GM03348 (cell line): Measurements from ENCODE around the gene PRKAG2.

ENCODE experiments used
- DNase-seq: peaks from one replicate; pipeline ENCODE4 v3.0.0; 2012; ENCODE audit warnings: low spot score

The PRKAG2 gene

GRCh38 chr7:151816562-151817314 lies 60.2 kb downstream of the PRKAG2 start:
- DNase-seq, result no peak

DNA sequence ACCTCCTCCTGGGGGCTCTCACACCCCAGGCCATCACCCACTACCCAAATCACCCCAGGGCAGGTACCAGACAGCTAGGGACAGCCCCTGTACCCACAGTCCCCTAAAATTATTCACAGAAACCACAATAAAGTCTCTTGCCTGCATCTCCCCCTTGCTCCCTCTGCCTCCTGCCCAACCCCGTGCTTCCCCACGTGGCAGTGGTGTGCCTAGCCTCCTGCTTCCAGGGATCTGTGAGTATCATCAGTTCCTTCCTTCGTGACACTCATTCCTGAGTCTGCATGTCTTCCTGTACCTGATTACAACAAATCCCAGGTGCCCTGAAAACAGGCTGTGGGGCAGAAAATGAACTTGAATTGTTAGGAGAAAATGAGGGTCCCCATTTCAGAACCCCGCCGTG lies 61.5 kb downstream of the PRKAG2 start:
- no peak for DNase-seq

DNA sequence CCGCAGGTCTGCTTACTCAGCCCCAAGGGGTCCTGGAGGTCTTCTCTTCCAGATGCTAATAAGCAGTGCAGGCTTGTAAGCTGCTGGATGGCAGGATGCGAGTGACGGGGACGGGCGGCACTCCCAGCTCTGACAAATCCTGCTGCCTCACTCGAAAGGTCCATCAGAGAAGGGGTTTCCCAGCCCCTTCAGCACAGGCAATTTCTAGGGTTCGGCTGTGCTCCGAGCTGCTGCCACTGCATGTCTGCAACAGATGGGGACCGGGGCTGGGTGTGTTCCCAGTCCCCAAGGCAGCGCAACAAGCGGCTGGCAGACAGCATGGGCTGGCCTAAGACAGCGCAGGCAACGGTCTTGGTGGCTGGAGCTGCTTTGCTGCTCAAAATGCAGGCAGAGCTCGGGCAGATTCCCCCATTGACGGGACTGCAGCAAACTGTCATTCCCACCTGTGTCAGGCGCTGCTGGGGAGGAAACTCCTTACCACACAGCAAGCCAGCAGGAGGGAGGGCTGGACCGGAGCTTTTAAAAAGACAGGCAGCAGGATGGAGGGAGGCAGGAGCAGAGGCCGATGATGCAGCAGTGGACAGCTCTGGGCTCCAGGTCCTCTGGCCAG lies 62.4 kb downstream of the PRKAG2 start:
- peak; percentile 23 for DNase-seq

GRCh38 chr7:151813997-151814396 lies 62.9 kb downstream of the PRKAG2 start:
- no peak for DNase-seq

- DNase-seq, result no peak
Measured at GRCh38 chr7:151813445-151813844, 63.5 kb downstream of the PRKAG2 start.

DNA sequence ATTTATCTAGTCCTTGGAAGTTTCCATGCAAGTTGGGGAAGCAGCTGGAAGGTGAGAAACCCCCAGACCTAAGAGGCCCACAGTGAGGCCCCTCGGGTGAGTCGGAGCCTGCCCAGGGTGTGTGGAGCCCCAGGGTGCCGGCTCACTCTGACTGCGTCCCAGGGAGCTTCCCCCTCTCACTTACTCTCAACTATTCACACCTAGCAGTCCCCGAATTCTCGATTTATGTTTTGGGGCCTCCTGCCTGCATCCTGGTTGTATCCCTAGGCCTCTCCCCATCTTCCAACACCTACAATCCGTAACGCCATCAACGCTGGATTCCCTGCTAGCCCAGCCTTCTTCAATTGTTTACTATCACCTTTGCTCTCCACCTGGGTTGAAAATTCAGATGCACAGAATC lies 63.9 kb downstream of the PRKAG2 start:
- no peak for DNase-seq

- DNase-seq, result no peak
Measured at GRCh38 chr7:151810441-151811232, 66.3 kb downstream of the PRKAG2 start.

DNA sequence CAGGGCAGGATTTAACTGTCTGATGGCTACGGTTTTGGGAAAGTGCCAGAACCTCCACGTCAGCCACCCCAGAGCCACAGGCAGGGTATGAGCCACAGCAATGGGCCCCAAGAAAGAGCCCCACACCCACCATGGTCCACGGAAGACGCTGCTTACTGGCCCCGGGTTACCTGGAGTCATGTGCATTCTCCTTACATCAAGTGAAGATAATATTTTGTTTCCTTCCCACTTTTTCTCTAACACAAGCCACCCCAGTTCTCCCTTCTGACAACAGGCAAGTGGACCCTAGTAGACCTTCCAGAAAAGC lies 67.1 kb downstream of the PRKAG2 start:
- no peak for DNase-seq

DNA sequence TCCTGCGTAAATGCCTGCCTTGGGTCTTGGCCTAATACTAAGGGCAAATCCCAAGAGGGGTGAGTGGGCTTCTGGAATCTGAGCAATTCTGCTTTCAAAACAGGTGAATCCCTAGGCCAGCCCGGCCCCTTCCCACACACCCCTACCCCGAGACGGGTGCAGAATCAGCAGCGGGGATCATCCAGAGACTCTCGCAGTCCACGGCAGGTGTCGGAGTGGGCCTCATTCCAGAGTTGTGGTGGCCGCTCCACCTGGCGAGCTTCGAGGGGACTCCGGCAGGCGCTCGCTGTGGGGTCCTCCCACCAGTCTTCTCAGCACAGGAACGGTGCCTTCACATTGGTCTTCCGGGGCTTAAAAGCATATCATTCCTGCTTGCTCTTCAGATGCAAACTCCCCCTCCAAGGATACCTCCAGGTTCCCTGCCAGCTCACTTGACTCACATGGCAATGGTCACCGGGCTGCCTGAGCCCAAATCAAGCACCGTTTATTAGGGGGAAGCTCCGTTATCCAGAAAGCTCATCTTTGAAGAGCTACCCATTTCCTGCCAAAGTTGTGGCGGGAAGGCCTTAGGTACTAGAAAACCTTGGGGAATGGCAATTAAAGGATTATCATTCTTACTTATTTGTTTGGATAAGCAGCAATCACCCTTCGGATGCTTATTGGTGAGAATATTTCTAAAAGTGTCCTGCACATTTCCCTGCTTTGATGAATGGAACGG lies 67.6 kb downstream of the PRKAG2 start:
- DNase-seq, result no peak

GRCh38 chr7:151808400-151809145 lies 68.3 kb downstream of the PRKAG2 start:
- no peak for DNase-seq

DNA sequence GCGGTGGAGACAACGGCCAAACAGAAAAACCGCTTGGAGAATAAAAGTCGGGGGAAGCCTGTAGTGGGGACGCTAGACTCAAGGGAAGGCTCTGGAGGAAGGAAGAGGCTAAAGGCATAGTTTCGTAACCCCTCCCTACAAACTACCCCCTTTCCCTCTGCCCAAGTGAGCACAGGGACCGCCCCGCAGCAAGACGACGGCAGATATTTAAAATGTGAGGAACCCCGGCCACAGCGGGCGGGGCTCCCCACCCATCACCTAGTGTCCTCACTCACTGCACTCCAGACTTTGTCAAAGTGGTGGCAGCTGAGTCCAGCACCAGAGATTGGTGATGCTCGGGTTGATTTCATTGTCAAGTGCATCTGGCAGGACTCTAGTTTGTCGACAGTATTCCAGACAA lies 69.1 kb downstream of the PRKAG2 start:
- DNase-seq, result no peak

GRCh38 chr7:151806952-151807775 lies 69.8 kb downstream of the PRKAG2 start:
- DNase-seq, result no peak

- no peak for DNase-seq
Measured at GRCh38 chr7:151806204-151806603, 70.7 kb downstream of the PRKAG2 start.

GRCh38 chr7:151805191-151805590 lies 71.7 kb downstream of the PRKAG2 start:
- no peak for DNase-seq

GRCh38 chr7:151804756-151805155 lies 72.2 kb downstream of the PRKAG2 start:
- DNase-seq, result no peak

DNA sequence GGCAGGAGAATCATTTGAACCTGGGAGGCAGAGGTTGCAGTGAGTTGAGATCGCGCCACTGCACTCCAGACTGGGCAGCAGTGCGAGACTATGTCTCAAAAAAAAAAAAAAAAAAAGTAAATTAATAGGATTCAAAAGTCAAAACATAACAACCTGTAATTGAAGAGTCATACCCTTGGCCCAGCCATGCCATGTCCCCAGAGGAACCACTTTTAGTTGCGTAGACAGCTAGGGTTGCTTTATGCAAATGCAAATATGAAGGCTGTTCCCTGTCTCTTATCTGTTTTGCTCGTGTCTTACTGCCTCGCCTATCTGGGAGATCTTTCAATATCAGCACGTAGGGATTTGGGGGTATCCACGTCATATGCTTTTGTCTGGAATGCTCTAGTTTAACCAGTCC lies 73.1 kb downstream of the PRKAG2 start:
- no peak for DNase-seq

- DNase-seq, result no peak
Measured at GRCh38 chr7:151802469-151802846, 74.5 kb downstream of the PRKAG2 start.

DNA sequence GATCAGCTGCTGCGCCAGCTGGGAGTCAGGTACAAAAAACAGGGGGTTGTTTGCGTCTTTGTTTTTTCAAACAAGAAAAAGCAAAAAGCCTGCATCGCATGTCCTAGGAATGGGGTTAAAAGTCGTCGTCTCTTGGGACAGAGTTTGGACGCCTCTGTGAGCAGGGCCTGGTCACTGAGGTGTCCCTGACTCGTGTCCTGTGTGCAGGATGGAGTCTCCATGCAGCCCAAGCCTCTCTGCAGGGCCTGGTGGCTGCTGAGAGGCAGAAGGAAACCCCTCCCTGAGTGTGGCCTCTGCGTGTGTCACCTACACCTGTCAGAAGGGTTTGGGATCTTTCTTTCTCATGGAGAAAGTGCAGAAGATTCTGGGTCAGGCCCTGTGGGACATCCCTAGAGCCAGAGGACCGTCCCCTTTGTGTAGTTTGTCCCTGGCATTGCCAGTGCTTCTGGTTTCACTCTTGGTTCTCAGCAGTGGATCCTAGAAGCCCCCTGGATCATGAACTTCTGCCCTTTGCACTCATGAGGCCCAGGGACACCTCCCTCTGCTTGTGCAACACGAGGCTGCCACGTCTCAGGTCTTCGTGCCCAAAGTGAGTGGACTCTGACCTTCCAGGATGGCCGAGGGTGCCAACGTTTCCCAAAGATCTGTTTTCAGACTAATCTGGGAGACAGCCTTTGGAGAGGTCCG lies 75.0 kb downstream of the PRKAG2 start:
- DNase-seq, result no peak

- no peak for DNase-seq
Measured at GRCh38 chr7:151801291-151801690, 75.6 kb downstream of the PRKAG2 start.

DNA sequence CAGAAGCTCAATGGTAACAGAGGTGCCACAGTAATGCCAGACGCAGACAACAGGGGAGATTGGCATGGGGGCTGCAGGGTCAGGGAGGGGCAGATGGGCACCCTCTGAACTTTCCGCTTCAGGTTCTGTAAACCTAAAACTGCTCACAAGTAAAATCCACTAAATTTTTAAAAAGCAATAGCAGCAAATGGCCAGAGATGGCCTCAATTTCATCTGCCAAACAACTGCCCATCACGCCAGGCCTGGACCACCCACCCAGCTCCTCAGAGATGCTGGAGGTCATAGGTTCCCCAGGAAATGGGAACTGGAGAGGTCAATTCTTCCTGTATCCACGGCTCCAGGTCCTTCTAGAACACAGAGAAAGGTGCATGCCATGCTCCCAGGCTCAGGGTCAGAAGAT lies 76.1 kb downstream of the PRKAG2 start:
- DNase-seq, result no peak

- no peak for DNase-seq
Measured at GRCh38 chr7:151800391-151800790, 76.5 kb downstream of the PRKAG2 start.
